HCT116 (cell line): Measurements from ENCODE around the gene PPP1R14B.

Experiments
- FOSL1 ChIP-seq: IDR thresholded peaks from 2 replicates; pipeline ENCODE4 v1.6.1; 2012; ENCODE audit warnings: low read depth
- POLR2A ChIP-seq: IDR thresholded peaks from 2 replicates; pipeline ENCODE4 v1.7.0; 2011; ENCODE audit warnings: borderline replicate concordance; ENCODE audit not compliant: insufficient read depth, insufficient read length; ENCODE audit errors: extremely low read depth
- SRF ChIP-seq: IDR thresholded peaks from 2 replicates; pipeline ENCODE4 v1.6.1; 2012; ENCODE audit warnings: low read depth
- TCF7L2 ChIP-seq: IDR thresholded peaks from 2 replicates; pipeline ENCODE4 v1.7.0; 2011; ENCODE audit warnings: borderline replicate concordance, inconsistent platforms; ENCODE audit not compliant: insufficient read depth, insufficient read length; ENCODE audit errors: extremely low read depth
- TF ChIP-seq, protein P1 (sequence below): IDR thresholded peaks from 2 replicates; pipeline ENCODE4 v1.6.1; 2012

DNA sequence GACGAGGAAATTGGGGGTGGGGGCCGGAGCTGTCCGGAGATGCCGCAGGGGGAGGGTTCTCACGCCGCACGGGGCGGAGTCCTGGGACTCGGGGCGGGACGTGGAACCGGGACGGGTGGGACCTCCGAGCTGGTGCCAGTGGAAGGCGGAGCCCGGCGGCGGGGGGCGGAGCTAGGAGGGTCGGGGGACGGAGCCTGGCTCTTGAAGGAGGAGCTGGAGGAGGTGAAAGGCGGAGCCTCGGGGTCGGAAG lies 5.6 kb downstream of the PPP1R14B start:
- TF ChIP-seq POLR2A (no peak), TCF7L2 (no peak), FOSL1 (no peak), SRF (no peak)
- TF ChIP-seq, protein P1, sequence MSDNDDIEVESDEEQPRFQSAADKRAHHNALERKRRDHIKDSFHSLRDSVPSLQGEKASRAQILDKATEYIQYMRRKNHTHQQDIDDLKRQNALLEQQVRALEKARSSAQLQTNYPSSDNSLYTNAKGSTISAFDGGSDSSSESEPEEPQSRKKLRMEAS = no peak
